ENCODE data around the gene ANKRD44. TPM values are rescaled to one million over a fixed set of nuclear protein-coding genes. Genes with fewer than 3 reads are reported as not detected.

ANKRD44 gene
- polyA plus RNA-seq, 2 of the 4 experiments (the other 2 are of a cell fraction), result 0.97 to 5.9 TPM

GRCh38 chr2:197141702-197142473 lies 168.7 kb downstream of the ANKRD44 start:
- CTCF ChIA-PET, result interaction anchor here (0.6 to 1.2 kb wide), 3 partner anchors 27 to 279 kb away, joined by 3 to 6 read pairs (median 4); no protein-coding TSS in a partner anchor
- 84% methylated on average over 2 of the region's 2 CpGs for WGBS (ENCODE audit: missing lambda C conversion rate)
- POLR2A ChIA-PET, result no interaction called here
- Histone ChIP-seq H3K4me3 (no peak overlapping the region), H3K9me3 (no peaks in the 10 kb centered on the region), H3K27ac (no peak overlapping the region), H3K4me1 (0 out of 3 replicates have a peak, but pooled peaks cover 9% of the 10 kb centered on the region), H3K4me2 (no peak overlapping the region)
- ATAC-seq (no peak), FAIRE-seq (no peak), DNase-seq (ENCODE audit: low read depth in 1 of 2, low spot score in 1 of 2) (no peak)
- TF ChIP-seq ZSCAN20 (CRISPR knock-in tag; IDR thresholded peaks at IDR 0.05) (no peak), POLR2A (IDR thresholded peaks at IDR 0.05; ENCODE audit: low read length) (no peak), MAZ (IDR thresholded peaks at IDR 0.05; ENCODE audit: borderline replicate concordance, low read depth, low read length) (no peak), HOXA7 (CRISPR knock-in tag; IDR thresholded peaks at IDR 0.05) (no peak), ZFP36 (IDR thresholded peaks at IDR 0.05; ENCODE audit: borderline replicate concordance, partially characterized antibody) (no peak), FOSB (CRISPR knock-in tag; IDR thresholded peaks at IDR 0.05) (no peak), MYC (IDR thresholded peaks at IDR 0.05; ENCODE audit: borderline replicate concordance, low read length) (no peak), RNF2 (IDR thresholded peaks at IDR 0.05; ENCODE audit: borderline replicate concordance, low read depth) (no peak), JUNB (IDR thresholded peaks at IDR 0.05) (no peak), EHF (CRISPR knock-in tag; IDR thresholded peaks at IDR 0.05) (no peak), RCOR1 (IDR thresholded peaks at IDR 0.05; ENCODE audit: low read depth, low read length) (no peak), HOXB5 (CRISPR knock-in tag; IDR thresholded peaks at IDR 0.05) (no peak), CHD4 (IDR thresholded peaks at IDR 0.05; ENCODE audit: borderline replicate concordance) (no peak), PHF8 (IDR thresholded peaks at IDR 0.05; ENCODE audit: borderline replicate concordance, low read depth) (no peak), FOXS1 (CRISPR knock-in tag; IDR thresholded peaks at IDR 0.05) (no peak), RFX5 (IDR thresholded peaks at IDR 0.05) (no peak), EP300 (IDR thresholded peaks at IDR 0.05) (no peak)
- TF ChIP-seq, protein P1, sequence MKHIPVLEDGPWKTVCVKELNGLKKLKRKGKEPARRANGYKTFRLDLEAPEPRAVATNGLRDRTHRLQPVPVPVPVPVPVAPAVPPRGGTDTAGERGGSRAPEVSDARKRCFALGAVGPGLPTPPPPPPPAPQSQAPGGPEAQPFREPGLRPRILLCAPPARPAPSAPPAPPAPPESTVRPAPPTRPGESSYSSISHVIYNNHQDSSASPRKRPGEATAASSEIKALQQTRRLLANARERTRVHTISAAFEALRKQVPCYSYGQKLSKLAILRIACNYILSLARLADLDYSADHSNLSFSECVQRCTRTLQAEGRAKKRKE (CRISPR knock-in tag; IDR thresholded peaks at IDR 0.05; ENCODE audit: low read depth), result no peak
- TF ChIP-seq, protein P2, sequence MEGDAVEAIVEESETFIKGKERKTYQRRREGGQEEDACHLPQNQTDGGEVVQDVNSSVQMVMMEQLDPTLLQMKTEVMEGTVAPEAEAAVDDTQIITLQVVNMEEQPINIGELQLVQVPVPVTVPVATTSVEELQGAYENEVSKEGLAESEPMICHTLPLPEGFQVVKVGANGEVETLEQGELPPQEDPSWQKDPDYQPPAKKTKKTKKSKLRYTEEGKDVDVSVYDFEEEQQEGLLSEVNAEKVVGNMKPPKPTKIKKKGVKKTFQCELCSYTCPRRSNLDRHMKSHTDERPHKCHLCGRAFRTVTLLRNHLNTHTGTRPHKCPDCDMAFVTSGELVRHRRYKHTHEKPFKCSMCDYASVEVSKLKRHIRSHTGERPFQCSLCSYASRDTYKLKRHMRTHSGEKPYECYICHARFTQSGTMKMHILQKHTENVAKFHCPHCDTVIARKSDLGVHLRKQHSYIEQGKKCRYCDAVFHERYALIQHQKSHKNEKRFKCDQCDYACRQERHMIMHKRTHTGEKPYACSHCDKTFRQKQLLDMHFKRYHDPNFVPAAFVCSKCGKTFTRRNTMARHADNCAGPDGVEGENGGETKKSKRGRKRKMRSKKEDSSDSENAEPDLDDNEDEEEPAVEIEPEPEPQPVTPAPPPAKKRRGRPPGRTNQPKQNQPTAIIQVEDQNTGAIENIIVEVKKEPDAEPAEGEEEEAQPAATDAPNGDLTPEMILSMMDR (IDR thresholded peaks at IDR 0.05), result no peak
- TF ChIP-seq, protein P3, sequence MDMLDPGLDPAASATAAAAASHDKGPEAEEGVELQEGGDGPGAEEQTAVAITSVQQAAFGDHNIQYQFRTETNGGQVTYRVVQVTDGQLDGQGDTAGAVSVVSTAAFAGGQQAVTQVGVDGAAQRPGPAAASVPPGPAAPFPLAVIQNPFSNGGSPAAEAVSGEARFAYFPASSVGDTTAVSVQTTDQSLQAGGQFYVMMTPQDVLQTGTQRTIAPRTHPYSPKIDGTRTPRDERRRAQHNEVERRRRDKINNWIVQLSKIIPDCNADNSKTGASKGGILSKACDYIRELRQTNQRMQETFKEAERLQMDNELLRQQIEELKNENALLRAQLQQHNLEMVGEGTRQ (IDR thresholded peaks at IDR 0.05), result no peak

DNA sequence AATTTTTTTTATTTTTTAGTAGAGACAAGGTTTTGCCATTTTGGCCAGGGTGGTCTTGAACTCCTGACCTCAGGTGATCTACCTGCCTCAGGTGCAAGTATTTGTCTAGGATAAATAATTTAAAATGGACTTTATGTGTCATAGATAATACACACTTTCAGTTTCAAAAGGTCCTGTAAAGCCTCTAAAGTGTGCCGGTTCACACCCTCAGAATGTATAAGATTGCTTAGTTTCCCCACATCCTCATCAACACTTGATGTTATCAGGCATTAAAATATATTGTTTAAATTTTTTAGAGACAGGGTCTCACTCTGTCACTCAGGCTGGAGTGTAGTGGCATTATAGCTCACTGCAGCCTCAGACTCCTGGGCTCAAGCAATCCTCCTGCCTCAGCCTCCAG lies 170.5 kb downstream of the ANKRD44 start:
- H3K4me3 ChIP-seq, result no peak overlapping the region
- 90% methylated on average over 1 of the region's 1 CpG for WGBS (ENCODE audit: missing lambda C conversion rate)
- DNase-seq (ENCODE audit: low read depth in 1 of 2, low spot score in 1 of 2) (no peak), FAIRE-seq (no peak), ATAC-seq (no peak)
- H3K27ac ChIP-seq, result no peak overlapping the region
- H3K4me2 ChIP-seq, result no peak overlapping the region
- no peaks in the 10 kb centered on the region for H3K9me3 ChIP-seq
- 0 out of 3 replicates have a peak, but pooled peaks cover 9% of the 10 kb centered on the region for H3K4me1 ChIP-seq
- CTCF ChIA-PET, result interaction anchor here (1.8 kb wide), 1 partner anchor 12 kb away, joined by 3 read pairs; no protein-coding TSS in a partner anchor
- POLR2A ChIA-PET, result no interaction called here
- no peak for TF ChIP-seq GATA3 (IDR thresholded peaks at IDR 0.05; ENCODE audit: borderline replicate concordance)
- TF ChIP-seq, protein P3 (IDR thresholded peaks at IDR 0.05), result no peak
- no peak for TF ChIP-seq CEBPB (IDR thresholded peaks at IDR 0.05)
- TF ChIP-seq RAD21 (conservative IDR thresholded peaks at IDR 0.05 in 1 of 2, IDR thresholded peaks at IDR 0.05 in 1 of 2), result no peak
- TF ChIP-seq, protein P4, sequence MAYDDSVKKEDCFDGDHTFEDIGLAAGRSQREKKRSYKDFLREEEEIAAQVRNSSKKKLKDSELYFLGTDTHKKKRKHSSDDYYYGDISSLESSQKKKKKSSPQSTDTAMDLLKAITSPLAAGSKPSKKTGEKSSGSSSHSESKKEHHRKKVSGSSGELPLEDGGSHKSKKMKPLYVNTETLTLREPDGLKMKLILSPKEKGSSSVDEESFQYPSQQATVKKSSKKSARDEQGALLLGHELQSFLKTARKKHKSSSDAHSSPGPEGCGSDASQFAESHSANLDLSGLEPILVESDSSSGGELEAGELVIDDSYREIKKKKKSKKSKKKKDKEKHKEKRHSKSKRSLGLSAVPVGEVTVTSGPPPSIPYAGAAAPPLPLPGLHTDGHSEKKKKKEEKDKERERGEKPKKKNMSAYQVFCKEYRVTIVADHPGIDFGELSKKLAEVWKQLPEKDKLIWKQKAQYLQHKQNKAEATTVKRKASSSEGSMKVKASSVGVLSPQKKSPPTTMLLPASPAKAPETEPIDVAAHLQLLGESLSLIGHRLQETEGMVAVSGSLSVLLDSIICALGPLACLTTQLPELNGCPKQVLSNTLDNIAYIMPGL (CRISPR knock-in tag; IDR thresholded peaks at IDR 0.05; ENCODE audit: borderline replicate concordance), result no peak
- TF ChIP-seq, protein P5, sequence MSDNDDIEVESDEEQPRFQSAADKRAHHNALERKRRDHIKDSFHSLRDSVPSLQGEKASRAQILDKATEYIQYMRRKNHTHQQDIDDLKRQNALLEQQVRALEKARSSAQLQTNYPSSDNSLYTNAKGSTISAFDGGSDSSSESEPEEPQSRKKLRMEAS (IDR thresholded peaks at IDR 0.05), result no peak
- TF ChIP-seq POLR2AphosphoS2 (conservative IDR thresholded peaks at IDR 0.05; ENCODE audit: low read length), result no peak
- TF ChIP-seq ZC3H11A (IDR thresholded peaks at IDR 0.05), result no peak
- TF ChIP-seq NPAS2 (CRISPR knock-in tag; IDR thresholded peaks at IDR 0.05; ENCODE audit: borderline replicate concordance), result no peak
- TF ChIP-seq RFX5 (IDR thresholded peaks at IDR 0.05), result no peak
- TF ChIP-seq, protein P6, sequence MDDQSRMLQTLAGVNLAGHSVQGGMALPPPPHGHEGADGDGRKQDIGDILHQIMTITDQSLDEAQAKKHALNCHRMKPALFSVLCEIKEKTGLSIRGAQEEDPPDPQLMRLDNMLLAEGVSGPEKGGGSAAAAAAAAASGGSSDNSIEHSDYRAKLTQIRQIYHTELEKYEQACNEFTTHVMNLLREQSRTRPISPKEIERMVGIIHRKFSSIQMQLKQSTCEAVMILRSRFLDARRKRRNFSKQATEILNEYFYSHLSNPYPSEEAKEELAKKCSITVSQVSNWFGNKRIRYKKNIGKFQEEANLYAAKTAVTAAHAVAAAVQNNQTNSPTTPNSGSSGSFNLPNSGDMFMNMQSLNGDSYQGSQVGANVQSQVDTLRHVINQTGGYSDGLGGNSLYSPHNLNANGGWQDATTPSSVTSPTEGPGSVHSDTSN (IDR thresholded peaks at IDR 0.05), result no peak

Data from A549 (cell line).